ENCODE measurements around the gene DNAJA3.

DNAJA3 gene

GRCh38 chr16:4435337-4436067, 9.8 kb downstream of the DNAJA3 start:
- no peak for DNase-seq

- DNase-seq: no peak
Observed at GRCh38 chr16:4437366-4437765, 11.7 kb downstream of the DNAJA3 start.

- no peak for DNase-seq
Observed at GRCh38 chr16:4442371-4442770, 16.7 kb downstream of the DNAJA3 start.

- DNase-seq: no peak
Observed at GRCh38 chr16:4443271-4443670, 17.6 kb downstream of the DNAJA3 start.

- no peak for DNase-seq
Observed at GRCh38 chr16:4443986-4444385, 18.3 kb downstream of the DNAJA3 start.

GRCh38 chr16:4450430-4450829, 24.8 kb downstream of the DNAJA3 start:
- DNase-seq: no peak

GRCh38 chr16:4450931-4451519, 25.4 kb downstream of the DNAJA3 start:
- no peak for DNase-seq

GRCh38 chr16:4452674-4453073, 27.0 kb downstream of the DNAJA3 start:
- no peak for DNase-seq

- DNase-seq: no peak
Observed at GRCh38 chr16:4454623-4455022, 29.0 kb downstream of the DNAJA3 start.

- DNase-seq: no peak
Observed at GRCh38 chr16:4455081-4455480, 29.4 kb downstream of the DNAJA3 start.

GRCh38 chr16:4455951-4456350, 30.3 kb downstream of the DNAJA3 start:
- DNase-seq: no peak

- no peak for DNase-seq
Observed at GRCh38 chr16:4460936-4461249, 35.2 kb downstream of the DNAJA3 start.

GRCh38 chr16:4461250-4462085, 35.8 kb downstream of the DNAJA3 start:
- peak; percentile 89 for DNase-seq

- no peak for DNase-seq
Observed at GRCh38 chr16:4463522-4464163, 38.0 kb downstream of the DNAJA3 start.

GRCh38 chr16:4465977-4466779, 40.5 kb downstream of the DNAJA3 start:
- no peak for DNase-seq

- no peak for DNase-seq
Observed at GRCh38 chr16:4467916-4468315, 42.2 kb downstream of the DNAJA3 start.

- no peak for DNase-seq
Observed at GRCh38 chr16:4468972-4469371, 43.3 kb downstream of the DNAJA3 start.

GRCh38 chr16:4471869-4472268, 46.2 kb downstream of the DNAJA3 start:
- no peak for DNase-seq

- DNase-seq: no peak
Observed at GRCh38 chr16:4472880-4473279, 47.2 kb downstream of the DNAJA3 start.

- peak; percentile 92 for DNase-seq
Observed at GRCh38 chr16:4474192-4474961, 48.7 kb downstream of the DNAJA3 start, which contains the start of gene NMRAL1. NMRAL1 (minus strand) TSS chr16:4474625; CDS start chr16:4474132, 493 bp downstream.
